Measurements from ENCODE around the gene PNPO. TPM values are rescaled to one million over a fixed set of nuclear protein-coding genes. Genes with fewer than 3 reads are reported as not detected.

The PNPO gene
- total RNA-seq, 2 experiments from 2014 or later = 37.9 to 44.0 TPM

DNA sequence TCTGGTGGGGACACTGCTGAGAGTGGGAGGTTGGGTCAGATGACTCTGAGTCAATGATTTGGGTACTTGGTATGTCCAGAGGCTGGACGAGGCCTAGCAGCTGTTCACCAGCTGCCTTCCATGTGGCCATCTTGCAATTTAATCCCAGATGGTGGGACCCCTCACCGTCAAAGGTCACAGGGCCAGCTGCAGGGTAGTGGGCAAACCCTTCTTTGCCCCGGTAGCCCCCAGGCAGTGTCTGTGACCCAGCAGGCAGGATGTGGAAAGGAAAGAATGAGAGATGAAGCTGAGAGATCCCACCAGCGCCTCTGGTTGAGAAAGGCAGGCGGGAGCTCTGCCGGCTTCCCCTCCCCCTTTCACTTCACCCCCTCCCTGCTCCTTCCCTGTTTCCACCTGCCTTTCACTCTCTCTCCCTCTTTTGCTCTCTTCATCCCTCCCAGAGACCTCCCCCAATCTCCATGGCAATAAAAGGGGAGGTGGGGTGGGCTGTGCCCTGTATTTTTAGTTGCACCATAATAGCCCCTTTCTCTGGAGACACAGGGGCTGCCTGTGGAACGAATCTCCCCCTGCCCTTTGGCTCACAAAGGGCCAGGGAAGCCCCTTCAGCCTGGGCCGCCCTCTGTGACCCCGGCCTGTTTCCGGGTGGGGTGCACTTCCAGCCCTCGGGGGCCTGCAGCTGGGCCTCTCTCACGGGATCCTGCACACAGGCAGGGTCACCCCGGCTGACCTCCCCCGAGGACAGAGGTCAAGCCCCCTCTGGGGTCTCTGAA is 49.8 kb downstream of the PNPO start:
- ATAC-seq = no peak
- Mint-ChIP-seq H3K27ac (no peak overlapping the region), H3K4me3 (no peak overlapping the region), H3K27me3 (ENCODE audit: low read depth) (peaks cover 16% of the 10 kb centered on the region), H3K4me1 (ENCODE audit: low read depth) (peaks cover 18% of the 10 kb centered on the region), H3K9me3 (ENCODE audit: insufficient read depth) (no peaks in the 10 kb centered on the region), H3K36me3 (ENCODE audit: low read depth) (no peaks in the 10 kb centered on the region)
- ChIA-PET POLR2A (interaction anchor here (0.6 to 1.2 kb wide), 2 partner anchors 8 to 37 kb away, joined by 3 read pairs; no protein-coding TSS in a partner anchor), CTCF (interaction anchor here (0.9 to 2.0 kb wide), 2 partner anchors 13 to 21 kb away, joined by 3 to 4 read pairs; no protein-coding TSS in a partner anchor)
- no peak for DNase-seq

DNA sequence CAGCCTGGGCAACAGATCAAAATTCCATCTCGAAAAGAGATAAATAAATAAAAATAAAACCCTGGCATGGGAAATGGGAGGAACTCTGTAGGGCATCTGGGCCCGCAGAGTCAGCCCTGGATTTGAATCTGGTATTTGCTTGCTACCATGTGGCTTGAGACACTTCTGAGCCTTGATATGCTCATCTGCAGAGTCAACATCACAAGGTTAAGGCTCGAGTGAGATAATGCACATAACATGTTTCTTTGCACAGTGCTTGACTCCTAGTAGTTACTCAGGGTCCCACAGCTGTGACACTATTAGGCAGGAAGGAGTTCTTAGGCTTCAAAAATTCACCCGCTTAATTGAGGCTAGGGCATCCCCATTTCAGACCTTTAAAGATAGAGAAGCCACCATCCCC is 50.8 kb downstream of the PNPO start:
- CTCF ChIA-PET = interaction anchor here (1.1 to 2.3 kb wide), 2 partner anchors 13 to 19 kb away, joined by 3 to 12 read pairs; no protein-coding TSS in a partner anchor
- H3K27me3 Mint-ChIP-seq (ENCODE audit: low read depth) = peaks cover 17% of the 10 kb centered on the region
- ATAC-seq (no peak), DNase-seq (no peak)
- H3K36me3 Mint-ChIP-seq (ENCODE audit: low read depth) = no peaks in the 10 kb centered on the region
- no peak overlapping the region for H3K4me3 Mint-ChIP-seq
- no peaks in the 10 kb centered on the region for H3K9me3 Mint-ChIP-seq (ENCODE audit: insufficient read depth)
- peaks cover 18% of the 10 kb centered on the region for H3K4me1 Mint-ChIP-seq (ENCODE audit: low read depth)
- POLR2A ChIA-PET = no interaction called here
- H3K27ac Mint-ChIP-seq = no peak overlapping the region

DNA sequence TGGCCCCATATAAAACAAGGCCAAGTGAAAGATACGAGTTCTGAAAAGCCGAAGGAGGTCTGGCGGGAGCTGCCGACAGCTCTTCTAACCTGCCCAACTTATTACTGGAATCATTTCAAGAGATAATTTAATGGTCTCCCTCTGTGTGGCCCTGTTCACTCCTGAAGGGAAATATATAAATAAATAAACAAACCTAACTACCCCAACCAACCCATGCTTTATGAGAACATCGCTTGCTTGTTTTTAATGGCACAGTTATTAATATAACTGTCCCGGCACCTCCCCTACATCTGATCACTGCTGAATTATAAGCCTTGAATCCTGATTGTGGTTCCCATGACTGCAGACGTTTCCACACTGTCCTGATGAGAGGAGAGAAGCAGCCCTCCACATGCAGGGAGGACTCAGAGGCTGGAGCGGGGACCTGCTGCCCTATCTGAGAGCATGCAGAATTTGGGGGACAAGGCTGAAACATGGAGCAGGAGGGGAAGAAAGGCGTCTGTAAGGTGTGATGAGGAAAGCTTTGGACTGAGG is 51.7 kb downstream of the PNPO start:
- POLR2A ChIA-PET = interaction anchor here (1.1 kb wide), 1 partner anchor 10 kb away, joined by 3 read pairs; no protein-coding TSS in a partner anchor

DNA sequence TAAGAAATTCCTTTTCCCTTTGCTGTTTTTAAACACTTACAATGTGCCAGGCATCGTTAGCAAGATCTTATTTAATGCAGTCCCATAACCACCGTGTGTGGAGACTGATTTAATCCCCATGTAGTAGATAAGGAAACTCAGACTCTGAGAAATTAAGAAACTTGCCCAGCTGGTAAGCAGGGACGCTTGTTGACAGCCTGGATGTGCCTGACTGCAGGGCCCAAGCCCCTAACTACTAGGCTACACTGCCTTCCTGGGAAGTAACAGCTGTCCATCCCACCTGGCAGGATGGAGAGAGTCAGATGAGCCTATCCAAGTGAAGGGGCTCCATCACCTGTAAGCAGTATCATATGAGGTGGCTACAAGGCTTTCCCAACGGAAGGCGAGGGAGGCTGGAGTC is 52.6 kb downstream of the PNPO start:
- POLR2A ChIA-PET = interaction anchor here (1.1 kb wide), 1 partner anchor 11 kb away, joined by 3 read pairs; no protein-coding TSS in a partner anchor
- no peak for DNase-seq
- Mint-ChIP-seq H3K36me3 (ENCODE audit: low read depth) (no peaks in the 10 kb centered on the region), H3K27ac (no peak overlapping the region), H3K4me1 (ENCODE audit: low read depth) (peaks cover 11% of the 10 kb centered on the region), H3K9me3 (ENCODE audit: insufficient read depth) (no peaks in the 10 kb centered on the region), H3K4me3 (no peak overlapping the region), H3K27me3 (ENCODE audit: low read depth) (peaks cover 21% of the 10 kb centered on the region)
- CTCF ChIA-PET = interaction anchor here (0.6 to 2.3 kb wide), 4 partner anchors 15 to 1200 kb away, joined by 3 to 12 read pairs (median 4); partner anchors contain the start of gene CDK5RAP3
- ATAC-seq = no peak

More for the DNA sequence above, 51.7 kb downstream of the PNPO start:
- CTCF ChIA-PET = interaction anchor here (1.0 to 2.3 kb wide), 4 partner anchors 14 to 25 kb away, joined by 3 to 12 read pairs (median 4); partner anchors contain the start of gene CDK5RAP3
- Mint-ChIP-seq H3K36me3 (ENCODE audit: low read depth) (no peaks in the 10 kb centered on the region), H3K4me3 (no peak overlapping the region), H3K4me1 (ENCODE audit: low read depth) (peaks cover 16% of the 10 kb centered on the region), H3K27me3 (ENCODE audit: low read depth) (peaks cover 21% of the 10 kb centered on the region), H3K9me3 (ENCODE audit: insufficient read depth) (no peaks in the 10 kb centered on the region), H3K27ac (no peak overlapping the region)
- DNase-seq (no peak), ATAC-seq (no peak)

DNA sequence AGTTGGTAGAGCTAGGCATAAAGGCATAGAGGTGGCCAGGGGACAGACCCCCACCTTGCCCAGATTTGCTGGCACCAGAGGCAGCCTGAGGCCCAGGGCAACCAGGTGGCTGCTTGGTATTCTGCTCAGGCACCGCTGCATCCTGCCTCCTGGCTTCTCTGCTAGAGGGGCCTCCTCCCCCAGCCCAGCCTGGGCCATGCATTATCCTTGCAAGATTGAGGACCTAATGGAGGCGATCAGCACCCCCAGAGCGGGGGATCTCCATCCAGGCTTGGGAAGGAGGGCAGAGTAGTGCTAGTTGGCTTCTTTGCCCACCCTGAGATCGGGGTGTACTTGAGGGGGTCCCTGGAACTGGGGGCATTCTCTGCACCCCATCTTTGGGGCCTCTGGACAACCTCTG is 53.4 kb downstream of the PNPO start:
- H3K27me3 Mint-ChIP-seq (ENCODE audit: low read depth) = peaks cover 24% of the 10 kb centered on the region
- DNase-seq = no peak
- H3K9me3 Mint-ChIP-seq (ENCODE audit: insufficient read depth) = no peaks in the 10 kb centered on the region
- H3K27ac Mint-ChIP-seq = no peak overlapping the region
- H3K4me3 Mint-ChIP-seq = no peak overlapping the region
- H3K36me3 Mint-ChIP-seq (ENCODE audit: low read depth) = no peaks in the 10 kb centered on the region
- ChIA-PET POLR2A (no interaction called here), CTCF (interaction anchor here (2.3 kb wide), 1 partner anchor 16 kb away, joined by 12 read pairs; no protein-coding TSS in a partner anchor)
- peaks cover 6% of the 10 kb centered on the region for H3K4me1 Mint-ChIP-seq (ENCODE audit: low read depth)
- no peak for ATAC-seq

DNA sequence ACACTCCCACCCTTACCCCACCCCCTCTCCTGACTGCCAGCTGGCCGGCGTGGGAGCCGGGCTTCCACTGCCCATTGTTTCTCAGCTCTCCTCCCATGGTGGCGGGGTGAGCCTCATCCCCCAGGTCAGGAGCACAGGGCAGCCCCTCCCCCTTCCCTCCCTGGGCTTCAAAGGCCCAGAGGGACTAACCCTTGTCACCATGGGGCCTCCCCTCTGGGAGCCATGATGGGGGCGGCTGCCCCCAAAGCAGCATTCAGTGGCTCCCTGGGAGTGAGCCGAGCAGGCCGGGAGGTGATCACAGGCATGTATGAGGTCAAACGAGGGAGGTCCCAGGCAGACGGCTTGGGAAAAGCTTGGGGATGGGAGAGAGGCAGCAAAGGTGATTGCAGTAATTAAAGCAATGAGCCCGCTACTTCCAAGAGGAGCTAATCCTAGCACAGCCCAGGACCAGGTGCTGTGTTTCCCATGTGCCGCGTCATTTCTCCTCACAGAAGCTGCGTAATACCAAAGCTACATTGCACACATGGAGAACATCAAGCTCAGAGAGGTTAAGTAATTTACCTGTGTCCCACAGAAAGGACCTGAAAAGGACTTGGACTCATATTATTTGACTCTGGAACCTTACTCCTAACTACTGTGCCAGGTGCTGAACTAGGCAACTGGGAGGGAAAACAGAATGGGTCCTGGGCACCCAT is 54.0 kb downstream of the PNPO start:
- H3K27ac Mint-ChIP-seq = no peak overlapping the region
- CTCF ChIA-PET = interaction anchor here (2.2 kb wide), 1 partner anchor 22 kb away, joined by 5 read pairs; no protein-coding TSS in a partner anchor
- peaks cover 5% of the 10 kb centered on the region for H3K4me1 Mint-ChIP-seq (ENCODE audit: low read depth)
- no peak for DNase-seq
- H3K36me3 Mint-ChIP-seq (ENCODE audit: low read depth) = no peaks in the 10 kb centered on the region
- POLR2A ChIA-PET = no interaction called here
- no peaks in the 10 kb centered on the region for H3K9me3 Mint-ChIP-seq (ENCODE audit: insufficient read depth)
- H3K4me3 Mint-ChIP-seq = no peak overlapping the region
- peaks cover 27% of the 10 kb centered on the region for H3K27me3 Mint-ChIP-seq (ENCODE audit: low read depth)
- ATAC-seq = no peak

DNA sequence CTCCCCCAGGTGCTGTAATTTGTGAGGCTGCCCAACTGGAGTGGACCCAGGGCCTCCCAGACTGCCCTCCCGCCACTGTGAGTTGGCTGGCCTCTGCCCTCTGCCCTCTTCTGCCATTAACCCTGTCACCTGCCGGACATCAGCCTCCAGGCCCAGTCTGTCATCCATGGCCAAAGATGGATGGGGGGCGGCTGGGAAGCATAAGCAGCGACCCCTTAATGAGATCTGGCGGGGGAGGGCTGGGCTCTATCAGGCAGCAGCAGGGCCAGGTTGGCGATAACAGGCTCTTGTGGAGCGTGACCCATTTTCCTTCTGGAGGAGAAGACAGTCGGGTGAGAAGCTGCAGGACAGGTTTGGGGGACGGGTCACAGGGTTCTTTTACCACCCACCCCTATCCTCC is 54.8 kb downstream of the PNPO start:
- ATAC-seq = no peak
- H3K36me3 Mint-ChIP-seq (ENCODE audit: low read depth) = no peaks in the 10 kb centered on the region
- ChIA-PET POLR2A (no interaction called here), CTCF (interaction anchor here (2.2 kb wide), 1 partner anchor 21 kb away, joined by 5 read pairs; no protein-coding TSS in a partner anchor)
- peaks cover 5% of the 10 kb centered on the region for H3K4me1 Mint-ChIP-seq (ENCODE audit: low read depth)
- peaks cover 27% of the 10 kb centered on the region for H3K27me3 Mint-ChIP-seq (ENCODE audit: low read depth)
- DNase-seq = no peak
- no peaks in the 10 kb centered on the region for H3K9me3 Mint-ChIP-seq (ENCODE audit: insufficient read depth)
- H3K27ac Mint-ChIP-seq = no peak overlapping the region
- H3K4me3 Mint-ChIP-seq = no peak overlapping the region

DNA sequence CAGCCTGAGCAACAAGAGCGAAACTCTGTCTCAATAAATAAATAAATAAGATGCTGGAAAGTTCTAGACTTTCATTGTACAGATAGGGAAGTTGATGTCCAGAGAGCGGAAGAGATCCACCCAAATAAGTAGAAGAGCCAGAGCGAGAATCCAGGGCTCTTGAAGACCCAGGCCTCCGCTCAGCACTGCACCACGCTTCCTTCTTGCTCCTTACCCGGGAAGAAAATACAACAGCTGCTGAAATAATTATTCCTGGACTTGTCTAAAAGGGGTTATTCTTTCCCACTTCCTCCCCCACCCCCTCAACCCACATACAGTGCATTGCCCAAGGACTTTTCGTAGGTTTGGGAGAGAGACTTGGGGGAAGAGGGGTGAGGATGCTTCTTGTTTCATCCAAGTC is 56.2 kb downstream of the PNPO start:
- no peak for ATAC-seq
- no peak for DNase-seq
- Mint-ChIP-seq H3K4me1 (ENCODE audit: low read depth) (peaks cover 7% of the 10 kb centered on the region), H3K27me3 (ENCODE audit: low read depth) (peaks cover 26% of the 10 kb centered on the region), H3K36me3 (ENCODE audit: low read depth) (no peaks in the 10 kb centered on the region), H3K9me3 (ENCODE audit: insufficient read depth) (no peaks in the 10 kb centered on the region), H3K4me3 (no peak overlapping the region), H3K27ac (no peak overlapping the region)
- CTCF ChIA-PET = interaction anchor here (2.2 to 5.7 kb wide), 3 partner anchors 14 to 26 kb away, joined by 5 to 30 read pairs (median 20); partner anchors contain the start of gene CDK5RAP3
- POLR2A ChIA-PET = no interaction called here

DNA sequence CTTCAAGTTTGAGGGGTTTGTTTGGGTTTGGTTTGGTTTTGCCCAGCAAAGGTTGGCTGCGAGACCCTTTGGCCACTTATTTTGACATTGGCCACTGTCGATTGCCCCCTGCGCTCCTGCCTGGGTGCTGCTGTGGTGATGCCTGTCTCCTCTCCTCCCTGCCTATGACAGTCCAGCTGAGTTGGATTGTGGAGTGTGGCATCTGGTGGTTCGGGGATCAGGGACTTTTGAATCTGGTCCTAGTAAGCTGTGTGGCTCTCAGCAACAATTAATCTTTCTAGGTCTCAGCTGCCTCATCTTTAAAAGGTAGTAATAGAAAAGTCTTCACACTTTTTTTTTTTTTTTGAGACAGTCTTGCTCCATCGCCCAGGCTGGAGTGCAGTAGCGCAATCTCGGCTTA is 56.7 kb downstream of the PNPO start:
- peaks cover 12% of the 10 kb centered on the region for H3K4me1 Mint-ChIP-seq (ENCODE audit: low read depth)
- CTCF ChIA-PET = interaction anchor here (4.6 to 5.7 kb wide), 2 partner anchors 13 to 27 kb away, joined by 20 to 30 read pairs; partner anchors contain the start of gene CDK5RAP3
- POLR2A ChIA-PET = no interaction called here
- no peak overlapping the region for H3K27ac Mint-ChIP-seq
- H3K27me3 Mint-ChIP-seq (ENCODE audit: low read depth) = peaks cover 30% of the 10 kb centered on the region
- no peaks in the 10 kb centered on the region for H3K36me3 Mint-ChIP-seq (ENCODE audit: low read depth)
- no peak for DNase-seq
- ATAC-seq = no peak
- no peaks in the 10 kb centered on the region for H3K9me3 Mint-ChIP-seq (ENCODE audit: insufficient read depth)
- H3K4me3 Mint-ChIP-seq = no peak overlapping the region
